K562 (cell line): ENCODE measurements around the gene SAMD11. TPM values are rescaled to one million over a fixed set of nuclear protein-coding genes. Genes with fewer than 3 reads are reported as not detected.

Experiments used
- ATF7 ChIP-seq: fragments of 450-650 bp; IDR thresholded peaks from 2 replicates; pipeline ENCODE4 v1.7.1; 2014; ENCODE audit warnings: mild to moderate bottlenecking, moderate library complexity
- BHLHE40 ChIP-seq: IDR thresholded peaks from 2 replicates; pipeline ENCODE4 v1.6.1; 2011; ENCODE audit warnings: low read length, improper control_type of control experiment
- CREBBP ChIP-seq: IDR thresholded peaks from one replicate; pipeline ENCODE4 v1.6.1; 2012; ENCODE audit warnings: low read depth, mild to moderate bottlenecking, control low read depth, inconsistent platforms, low read length
- CTBP1 ChIP-seq: fragments of 450-650 bp; IDR thresholded peaks from 2 replicates; pipeline ENCODE4 v1.6.1; 2016; ENCODE audit warnings: borderline replicate concordance
- ESRRB ChIP-seq: fragments of 250-450 bp; sonication (Bioruptor Pico); IDR thresholded peaks from 2 replicates; pipeline ENCODE4 v1.5.0; 2020; ENCODE audit warnings: mild to moderate bottlenecking, moderate library complexity, borderline replicate concordance
- FIP1L1 ChIP-seq: fragments of 200-400 bp; formaldehyde crosslinking; IDR thresholded peaks from 2 replicates; pipeline ENCODE4 v1.6.1; 2018; ENCODE audit warnings: mild to moderate bottlenecking, low read depth, low read length; ENCODE audit not compliant: poor library complexity, severe bottlenecking
- FOS ChIP-seq: IDR thresholded peaks from 3 replicates; pipeline ENCODE4 v1.6.1; 2011; ENCODE audit not compliant: insufficient read length; ENCODE audit errors: extremely low read depth
- FOXK2 ChIP-seq, 2 experiments: fragments of 450-650 bp; IDR thresholded peaks in 1 of 2; conservative IDR thresholded peaks in 1 of 2; 2 replicates each; pipeline ENCODE4 v1.6.1; 2016; ENCODE audit warnings: low read depth in 2 of 2, mild to moderate bottlenecking in 1 of 2
- GTF2F1 ChIP-seq: IDR thresholded peaks from 2 replicates; pipeline ENCODE4 v1.6.1; 2011; ENCODE audit warnings: low read depth, low read length, improper control_type of control experiment
- HEY1 ChIP-seq: fragments of 250-450 bp; sonication (Bioruptor Pico); IDR thresholded peaks from 2 replicates; pipeline ENCODE4 v1.5.0; 2020; ENCODE audit warnings: mild to moderate bottlenecking, moderate library complexity, borderline replicate concordance
- MEF2D ChIP-seq: conservative IDR thresholded peaks from 2 replicates; pipeline ENCODE4 v1.6.1; 2016; ENCODE audit warnings: low read depth, missing genetic modification characterization, missing compliant biosample characterization
- RBM22 ChIP-seq: fragments of 200-400 bp; formaldehyde crosslinking; IDR thresholded peaks from 2 replicates; pipeline ENCODE4 v1.6.1; 2018; ENCODE audit warnings: low read length, low read depth; ENCODE audit not compliant: poor library complexity, severe bottlenecking
- SREBF2 ChIP-seq: sonication (generic); formaldehyde crosslinking; IDR thresholded peaks from 2 replicates; pipeline ENCODE4 v1.4.0; 2020; ENCODE audit warnings: mild to moderate bottlenecking, missing genetic modification reagents
- TBL1XR1 ChIP-seq, 2 experiments: IDR thresholded peaks; 2 replicates each; pipeline ENCODE4 v1.6.1; 2012; ENCODE audit warnings: improper control_type of control experiment in 2 of 2, low read length in 2 of 2, mild to moderate bottlenecking in 1 of 2
- TCFL5 ChIP-seq: fragments of 250-450 bp; sonication (Bioruptor Pico); conservative IDR thresholded peaks from 2 replicates; pipeline ENCODE4 v1.6.1; 2021; ENCODE audit warnings: mild to moderate bottlenecking, moderate library complexity, matching md5 sums
- YY1 ChIP-seq, 3 experiments: IDR thresholded peaks; 2 replicates each; pipeline ENCODE4 v1.6.1; 2011; ENCODE audit warnings: low read length in 2 of 3, mild to moderate bottlenecking in 2 of 3, moderate library complexity in 2 of 3, borderline replicate concordance in 1 of 3, control low read depth in 1 of 3, low read depth in 1 of 3; ENCODE audit not compliant: insufficient read depth in 3 of 3, insufficient replicate concordance in 2 of 3, control insufficient read depth in 1 of 3, insufficient read length in 1 of 3; ENCODE audit errors: extremely low read depth in 1 of 3
- ZFX ChIP-seq: sonication (generic); formaldehyde crosslinking; IDR thresholded peaks from 2 replicates; pipeline ENCODE4 v1.8.0; 2022; ENCODE audit warnings: mild to moderate bottlenecking, missing genetic modification reagents, moderate library complexity
- ZNF143 ChIP-seq: sonication (generic); formaldehyde crosslinking; IDR thresholded peaks from 2 replicates; pipeline ENCODE4 v1.9.0; 2022; ENCODE audit warnings: mild to moderate bottlenecking, missing genetic modification reagents
- ZNF174 ChIP-seq: fragments of 250-450 bp; sonication (Bioruptor Pico); IDR thresholded peaks from 2 replicates; pipeline ENCODE4 v1.4.0; 2020; ENCODE audit warnings: mild to moderate bottlenecking
- ZNF274 ChIP-seq: IDR thresholded peaks from 2 replicates; pipeline ENCODE4 v1.6.1; 2011; ENCODE audit warnings: low read depth, mild to moderate bottlenecking, low read length, moderate library complexity, borderline replicate concordance
- ZNF311 ChIP-seq: fragments of 250-450 bp; sonication (Bioruptor Pico); IDR thresholded peaks from 2 replicates; pipeline ENCODE4 v1.4.0; 2020; ENCODE audit warnings: mild to moderate bottlenecking, moderate library complexity
- ZNF316 ChIP-seq: fragments of 450-650 bp; IDR thresholded peaks from 2 replicates; pipeline ENCODE4 v1.6.1; 2016
- ZSCAN29 ChIP-seq: fragments of 450-650 bp; IDR thresholded peaks from 2 replicates; pipeline ENCODE4 v1.6.1; 2017
- polyA plus RNA-seq, 8 experiments: library from polyadenylated mRNA; depleted of rRNA in 4 of 8; stranded (reverse) in 5 of 8; unstranded in 3 of 8; fragments of >200 nt; fragmentation: Nextera tagmentation in 2 of 8; fragmentation: Illumina TruSeq in 1 of 8; extraction: Ambion mirVana in 2 of 8; extraction: Trizol in 1 of 8; gene quantifications; 2 replicates each; pipeline versions ENCODE4 v1.2.1 to v1.2.3, GENCODE V29; 2011 to 2014; ENCODE audit warnings: inconsistent platforms in 1 of 8, missing spikeins in 1 of 8
- total RNA-seq, 7 experiments: library from RNA; depleted of rRNA in 6 of 7; stranded (reverse); fragments of >200 nt in 6 of 7; fragmentation: Illumina TruSeq in 2 of 7; extraction: Trizol in 2 of 7; gene quantifications; 2 replicates each; pipeline versions ENCODE4 v1.2.1 to v1.2.3, GENCODE V29; 2011 to 2021; ENCODE audit warnings: low replicate concordance in 1 of 7
- TF ChIP-seq, protein P1 (sequence below): fragments of 450-650 bp; IDR thresholded peaks from 2 replicates; pipeline ENCODE4 v1.6.1; 2016; ENCODE audit warnings: mild to moderate bottlenecking
- TF ChIP-seq, protein P2 (sequence below): fragments of 250-450 bp; sonication (Bioruptor Pico); IDR thresholded peaks from 2 replicates; pipeline ENCODE4 v1.4.0; 2020; ENCODE audit warnings: borderline replicate concordance

Gene SAMD11
- total and polyA plus RNA-seq, 9 of the 15 experiments (the other 6 are each of a cell fraction or from before 2014, with no cell fraction given), result 0.07 to 0.82 (median 0.11) TPM; not detected in 2

DNA sequence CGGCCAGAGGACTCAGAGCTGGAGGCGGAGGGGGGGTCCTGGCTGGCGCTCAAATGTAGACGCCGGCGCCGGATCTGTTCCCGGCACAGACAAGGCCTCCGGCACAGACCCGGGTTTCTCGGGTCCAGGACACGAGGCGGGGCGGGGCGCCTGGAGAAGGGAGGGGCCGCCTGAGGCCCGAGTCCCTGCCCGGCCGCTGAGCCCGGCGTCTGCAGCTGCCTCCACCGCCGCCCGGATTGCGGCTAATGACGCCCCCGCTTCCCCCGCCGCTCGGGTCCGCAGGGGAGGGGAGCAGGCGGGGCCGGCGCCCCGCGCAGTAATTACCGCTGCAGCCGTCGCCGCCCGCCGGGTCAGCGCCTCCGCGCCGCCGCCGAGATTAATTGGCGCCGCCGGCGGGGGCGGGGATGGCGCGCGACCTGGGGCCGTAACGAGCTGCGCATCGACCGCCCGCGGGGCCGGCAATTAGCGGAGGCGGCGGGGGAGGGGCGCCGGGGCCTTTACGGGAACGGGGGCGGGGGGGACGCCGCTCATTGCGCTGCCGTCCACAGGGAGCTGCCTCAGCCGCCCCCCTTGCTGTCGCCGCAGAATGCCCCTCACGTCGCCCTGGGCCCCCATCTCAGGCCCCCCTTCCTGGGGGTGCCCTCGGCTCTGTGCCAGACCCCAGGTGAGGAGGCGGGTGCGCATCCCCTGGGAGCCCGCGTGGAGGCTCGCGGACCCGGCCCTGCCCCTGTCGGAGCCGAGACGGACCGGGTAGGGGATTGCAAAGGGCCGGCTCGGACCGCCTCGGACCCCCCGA, 18.1 kb downstream of the SAMD11 start (continued):
- TF ChIP-seq ATF7, result peak; percentile 46; the same call in 1 of the 2 replicates
- no peak for TF ChIP-seq ESRRB (CRISPR knock-in tag)
- TF ChIP-seq, protein P1, sequence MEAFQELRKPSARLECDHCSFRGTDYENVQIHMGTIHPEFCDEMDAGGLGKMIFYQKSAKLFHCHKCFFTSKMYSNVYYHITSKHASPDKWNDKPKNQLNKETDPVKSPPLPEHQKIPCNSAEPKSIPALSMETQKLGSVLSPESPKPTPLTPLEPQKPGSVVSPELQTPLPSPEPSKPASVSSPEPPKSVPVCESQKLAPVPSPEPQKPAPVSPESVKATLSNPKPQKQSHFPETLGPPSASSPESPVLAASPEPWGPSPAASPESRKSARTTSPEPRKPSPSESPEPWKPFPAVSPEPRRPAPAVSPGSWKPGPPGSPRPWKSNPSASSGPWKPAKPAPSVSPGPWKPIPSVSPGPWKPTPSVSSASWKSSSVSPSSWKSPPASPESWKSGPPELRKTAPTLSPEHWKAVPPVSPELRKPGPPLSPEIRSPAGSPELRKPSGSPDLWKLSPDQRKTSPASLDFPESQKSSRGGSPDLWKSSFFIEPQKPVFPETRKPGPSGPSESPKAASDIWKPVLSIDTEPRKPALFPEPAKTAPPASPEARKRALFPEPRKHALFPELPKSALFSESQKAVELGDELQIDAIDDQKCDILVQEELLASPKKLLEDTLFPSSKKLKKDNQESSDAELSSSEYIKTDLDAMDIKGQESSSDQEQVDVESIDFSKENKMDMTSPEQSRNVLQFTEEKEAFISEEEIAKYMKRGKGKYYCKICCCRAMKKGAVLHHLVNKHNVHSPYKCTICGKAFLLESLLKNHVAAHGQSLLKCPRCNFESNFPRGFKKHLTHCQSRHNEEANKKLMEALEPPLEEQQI, result no peak
- no peak for TF ChIP-seq SREBF2 (CRISPR knock-in tag)
- TF ChIP-seq RBM22, result no peak
- no peak for TF ChIP-seq TCFL5
- TF ChIP-seq FIP1L1, result no peak
- TF ChIP-seq ZNF316, result no peak
- TF ChIP-seq HEY1 (CRISPR knock-in tag), result no peak
- peak in 2 of 3 experiments; percentile 50 to 61 for TF ChIP-seq YY1 (IDR thresholded peaks at IDR 0.05; ENCODE audit: borderline replicate concordance in 1 of 3, control insufficient read depth in 1 of 3, extremely low read depth in 1 of 3, insufficient read depth in 3 of 3, insufficient read length in 1 of 3, insufficient replicate concordance in 2 of 3, low read depth in 1 of 3, low read length in 2 of 3)
- TF ChIP-seq, protein P2, sequence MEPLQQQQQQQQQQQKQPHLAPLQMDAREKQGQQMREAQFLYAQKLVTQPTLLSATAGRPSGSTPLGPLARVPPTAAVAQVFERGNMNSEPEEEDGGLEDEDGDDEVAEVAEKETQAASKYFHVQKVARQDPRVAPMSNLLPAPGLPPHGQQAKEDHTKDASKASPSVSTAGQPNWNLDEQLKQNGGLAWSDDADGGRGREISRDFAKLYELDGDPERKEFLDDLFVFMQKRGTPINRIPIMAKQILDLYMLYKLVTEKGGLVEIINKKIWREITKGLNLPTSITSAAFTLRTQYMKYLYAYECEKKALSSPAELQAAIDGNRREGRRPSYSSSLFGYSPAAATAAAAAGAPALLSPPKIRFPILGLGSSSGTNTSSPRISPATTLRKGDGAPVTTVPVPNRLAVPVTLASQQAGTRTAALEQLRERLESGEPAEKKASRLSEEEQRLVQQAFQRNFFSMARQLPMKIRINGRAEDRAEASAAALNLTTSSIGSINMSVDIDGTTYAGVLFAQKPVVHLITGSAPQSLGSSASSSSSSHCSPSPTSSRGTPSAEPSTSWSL (CRISPR knock-in tag), result no peak
- no peak for TF ChIP-seq GTF2F1
- TF ChIP-seq ZSCAN29, result 0 out of 2 replicates have a peak, but pooled peaks have one; percentile 56
- no peak for TF ChIP-seq ZNF143 (CRISPR knock-in tag)
- TF ChIP-seq BHLHE40, result 0 out of 2 replicates have a peak, but pooled peaks have one; percentile 5
- peak in 1 of 2 experiments; percentile 17; a peak in 1 of 4 replicates for TF ChIP-seq TBL1XR1 (IDR thresholded peaks at IDR 0.05; ENCODE audit: low read length in 2 of 2)
- TF ChIP-seq MEF2D (tag), result no peak
- no peak for TF ChIP-seq ZNF274
- no peak for TF ChIP-seq ZNF311 (CRISPR knock-in tag)
- TF ChIP-seq FOS, result no peak
- TF ChIP-seq CTBP1, result peak; percentile 96
- TF ChIP-seq FOXK2 (conservative IDR thresholded peaks at IDR 0.05 in 1 of 2, IDR thresholded peaks at IDR 0.05 in 1 of 2; ENCODE audit: low read depth in 2 of 2), result no peak
- no peak for TF ChIP-seq ZNF174 (CRISPR knock-in tag)
- TF ChIP-seq CREBBP, result no peak
- peak; percentile 16; the same call in 1 of the 2 replicates for TF ChIP-seq ZFX (CRISPR knock-in tag)
